HG02970 (cell line): ENCODE results near the gene ZNF407.

Experiments
- ATAC-seq: cut with Tn5 transposase; IDR thresholded peaks from one replicate; pipeline ENCODE4 v1.9.1; 2021; ENCODE audit warnings: mild to moderate bottlenecking, moderate library complexity, moderate number of reproducible peaks; ENCODE audit not compliant: unreplicated experiment, low FRiP score

The ZNF407 gene

DNA sequence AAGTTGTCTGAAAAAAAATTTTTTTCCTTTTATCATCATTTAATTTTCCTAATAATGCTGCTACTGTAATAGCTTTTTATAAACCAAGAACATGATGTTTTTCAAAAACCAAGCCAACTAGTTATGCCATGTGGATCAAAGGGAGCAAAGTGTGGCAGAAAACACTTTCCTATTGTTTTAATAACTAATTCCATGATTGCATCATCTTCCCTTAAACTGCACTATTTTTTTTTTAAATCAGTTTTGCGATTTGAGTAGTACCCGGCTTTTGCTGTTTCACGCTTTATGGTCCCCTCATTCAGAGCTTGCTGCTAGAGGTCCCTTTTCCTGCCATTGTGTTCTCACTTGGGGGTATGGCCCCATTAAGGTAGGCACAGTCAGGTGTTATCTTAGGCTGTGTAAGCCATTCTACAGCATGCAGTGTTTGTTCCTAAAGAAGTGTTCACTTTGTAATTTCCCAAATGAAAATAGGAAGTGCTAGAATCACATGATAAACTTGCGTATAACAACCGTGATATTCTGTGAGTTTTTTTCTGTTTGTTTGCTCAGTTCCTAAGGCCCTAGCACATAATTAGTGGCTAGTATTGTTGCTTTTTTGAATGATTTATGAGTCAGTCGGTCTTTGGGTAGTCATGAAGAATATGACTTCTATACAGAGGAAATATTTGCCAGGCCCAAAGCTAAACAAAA, 385.4 kb downstream of the ZNF407 start:
- no peak for ATAC-seq

DNA sequence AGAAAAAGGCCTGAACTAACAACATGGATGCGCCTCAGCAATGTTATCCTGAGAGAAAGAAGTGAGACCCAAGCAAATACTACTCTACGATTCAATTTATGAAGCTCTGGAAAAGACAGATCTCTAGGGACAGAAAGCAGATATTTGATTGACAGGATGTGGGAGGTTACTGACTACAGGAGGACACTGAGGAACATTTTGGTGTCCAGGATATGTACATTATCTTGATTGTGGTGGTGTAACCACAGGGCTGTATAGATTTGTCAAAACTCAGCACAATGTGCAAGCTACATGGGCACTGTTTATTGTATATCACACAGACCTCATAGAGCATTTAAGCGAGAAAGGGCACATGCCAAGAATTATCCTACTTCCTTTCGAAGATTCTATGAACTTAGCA, 391.5 kb downstream of the ZNF407 start:
- ATAC-seq: no peak

DNA sequence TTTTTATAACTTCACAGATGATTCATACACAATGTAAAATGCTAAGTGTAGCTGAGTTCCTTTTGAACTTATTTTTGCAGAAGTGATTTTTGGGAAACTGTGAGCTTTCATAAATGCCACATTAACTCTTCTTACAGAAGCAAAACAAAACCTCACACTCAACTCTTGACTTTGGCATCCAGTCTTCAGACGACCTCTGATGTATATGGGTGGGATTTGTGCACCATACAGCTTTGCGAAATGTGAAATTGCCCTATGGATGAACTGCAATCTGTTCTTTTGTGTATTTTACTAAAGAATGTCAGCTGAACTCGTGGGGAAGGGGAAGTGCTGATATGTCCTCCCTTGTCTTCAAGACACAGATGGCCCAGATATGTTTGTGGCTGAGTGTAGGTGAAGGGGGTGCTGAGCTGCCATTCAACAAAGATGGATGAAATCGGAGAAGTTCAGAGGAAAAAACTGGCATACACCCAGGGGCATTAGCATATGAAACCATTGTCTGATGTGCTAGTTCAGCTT, 393.0 kb downstream of the ZNF407 start:
- no peak for ATAC-seq

DNA sequence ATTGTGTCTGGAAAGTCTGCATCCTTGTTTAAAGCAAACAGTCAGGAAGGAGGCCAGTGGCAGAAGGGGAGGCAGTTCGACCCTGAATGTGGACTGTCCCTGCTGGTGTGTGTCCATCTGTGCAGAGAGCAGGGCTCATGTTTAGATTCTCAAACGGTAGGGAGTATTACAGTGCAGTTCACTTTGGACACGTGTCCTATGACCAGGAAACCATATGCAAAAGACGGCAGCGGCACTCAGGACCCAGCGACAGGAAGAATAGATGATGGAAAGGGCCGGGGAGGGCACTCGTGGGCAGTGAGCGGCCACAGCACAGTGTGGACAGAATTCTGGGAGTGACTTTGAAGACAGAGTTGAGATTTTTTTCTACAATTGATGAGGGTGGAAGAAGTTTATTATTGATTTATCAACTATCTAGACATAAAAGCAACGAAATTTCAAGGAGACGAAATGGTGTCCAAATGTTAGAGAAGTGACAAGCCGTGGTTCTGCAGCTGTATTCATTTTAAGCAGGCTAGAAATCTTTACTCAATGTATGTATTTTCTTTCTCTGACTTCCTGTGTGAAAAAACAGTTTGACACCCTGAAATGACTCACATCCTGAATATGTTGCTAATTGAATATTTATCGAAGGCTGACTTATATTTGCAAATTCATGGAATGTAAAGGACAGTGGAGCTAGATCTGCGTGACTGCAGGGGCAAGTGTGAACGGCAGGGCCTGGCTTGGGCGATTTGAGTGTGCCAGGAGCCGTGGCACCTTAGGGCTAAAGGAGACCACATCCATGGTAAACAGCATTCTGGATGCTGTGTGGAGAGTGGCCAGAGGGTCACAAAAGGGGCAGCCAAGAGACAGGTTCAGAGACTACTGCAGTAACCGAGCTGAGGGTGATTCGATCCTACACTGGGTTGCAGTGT, 397.1 kb downstream of the ZNF407 start:
- ATAC-seq: peak; percentile 70

DNA sequence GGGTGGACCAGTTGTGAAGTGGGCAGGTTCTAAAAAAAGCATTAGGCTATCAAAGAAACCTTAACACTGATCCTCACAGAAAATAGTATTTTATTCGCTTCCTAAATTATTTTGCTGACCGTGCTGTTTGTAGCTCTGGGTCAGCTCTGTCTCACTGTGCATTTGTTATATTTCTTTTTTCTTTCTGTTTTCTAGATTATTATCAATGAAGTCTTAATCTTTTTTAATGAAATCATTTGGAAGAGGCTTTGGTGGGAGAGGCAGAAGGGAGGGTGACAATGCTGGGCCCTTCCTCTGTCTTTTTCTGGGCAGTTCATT, 397.7 kb downstream of the ZNF407 start:
- ATAC-seq: no peak

DNA sequence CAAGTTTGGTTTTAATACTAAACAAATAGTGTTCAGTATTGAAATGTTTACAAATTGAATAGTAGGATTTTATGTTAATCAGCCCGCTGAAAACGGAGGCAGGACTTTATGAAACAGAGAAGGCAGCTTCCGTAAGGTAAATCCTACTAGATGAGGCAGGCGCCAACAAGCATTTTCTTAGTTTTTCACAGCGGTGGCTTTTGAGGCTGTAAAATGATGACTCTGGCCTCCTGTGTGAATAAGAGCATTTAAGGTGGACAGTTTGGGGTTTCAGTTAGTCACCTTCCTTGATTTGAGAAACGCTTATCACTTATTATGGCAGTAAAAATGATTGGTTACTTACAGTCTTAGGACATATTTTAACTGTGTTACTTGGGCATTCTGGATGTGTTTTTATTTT, 398.4 kb downstream of the ZNF407 start:
- no peak for ATAC-seq

DNA sequence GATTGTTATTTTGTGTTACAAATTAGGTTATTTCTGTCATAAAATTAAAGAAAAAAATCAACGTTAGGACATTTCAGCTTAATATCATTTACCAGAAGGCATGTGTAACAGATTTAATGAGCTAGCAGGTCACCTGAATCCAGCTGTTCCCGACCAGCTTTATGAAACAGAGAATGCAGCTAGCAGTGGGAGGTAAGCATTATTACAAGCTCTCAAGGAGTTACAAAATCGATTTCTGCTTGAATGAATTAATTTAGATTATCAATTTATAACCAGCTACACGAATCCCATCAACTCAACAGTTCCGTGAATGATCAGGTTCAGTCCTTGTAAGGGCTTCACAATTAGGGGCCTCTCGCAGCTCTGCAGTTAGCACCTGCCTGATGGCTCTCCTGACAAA, 399.3 kb downstream of the ZNF407 start:
- no peak for ATAC-seq

DNA sequence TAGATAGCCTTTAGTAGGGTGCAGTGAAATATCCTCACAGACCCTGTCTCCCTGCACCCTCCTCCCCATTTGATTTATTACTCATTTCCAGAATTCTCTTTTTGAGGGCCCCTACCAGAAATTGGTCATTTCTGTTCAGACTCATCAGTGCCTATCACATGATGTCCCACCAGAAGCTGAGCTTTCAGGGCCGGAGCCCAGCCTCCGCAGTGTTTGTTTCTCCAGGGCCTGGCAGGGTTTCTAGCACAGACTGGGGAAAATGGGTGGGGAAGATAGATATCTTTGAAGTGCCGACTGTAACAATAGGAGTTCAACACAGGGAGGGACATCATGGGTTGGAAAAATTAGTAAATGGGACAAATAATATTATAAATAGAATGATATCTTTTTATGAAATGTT, 403.2 kb downstream of the ZNF407 start:
- ATAC-seq: no peak

DNA sequence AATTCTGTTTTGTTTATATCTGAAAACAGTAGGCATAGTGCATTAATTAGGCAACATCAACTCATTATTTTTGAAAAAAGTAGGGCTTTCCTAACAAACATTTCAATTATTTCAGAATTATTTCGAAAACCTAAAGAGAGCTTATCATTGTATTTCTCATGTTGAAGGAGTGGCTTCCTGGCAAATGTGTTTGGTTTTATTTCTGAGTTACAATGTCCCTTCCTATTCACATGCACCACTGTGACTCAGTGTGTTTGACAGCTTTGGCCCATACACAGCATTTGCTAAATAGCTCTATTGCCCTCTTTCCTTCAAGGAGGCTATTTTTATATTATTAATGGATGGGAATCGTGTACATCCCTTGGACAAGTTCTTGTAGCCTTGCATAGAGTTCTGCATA, 405.4 kb downstream of the ZNF407 start:
- no peak for ATAC-seq

DNA sequence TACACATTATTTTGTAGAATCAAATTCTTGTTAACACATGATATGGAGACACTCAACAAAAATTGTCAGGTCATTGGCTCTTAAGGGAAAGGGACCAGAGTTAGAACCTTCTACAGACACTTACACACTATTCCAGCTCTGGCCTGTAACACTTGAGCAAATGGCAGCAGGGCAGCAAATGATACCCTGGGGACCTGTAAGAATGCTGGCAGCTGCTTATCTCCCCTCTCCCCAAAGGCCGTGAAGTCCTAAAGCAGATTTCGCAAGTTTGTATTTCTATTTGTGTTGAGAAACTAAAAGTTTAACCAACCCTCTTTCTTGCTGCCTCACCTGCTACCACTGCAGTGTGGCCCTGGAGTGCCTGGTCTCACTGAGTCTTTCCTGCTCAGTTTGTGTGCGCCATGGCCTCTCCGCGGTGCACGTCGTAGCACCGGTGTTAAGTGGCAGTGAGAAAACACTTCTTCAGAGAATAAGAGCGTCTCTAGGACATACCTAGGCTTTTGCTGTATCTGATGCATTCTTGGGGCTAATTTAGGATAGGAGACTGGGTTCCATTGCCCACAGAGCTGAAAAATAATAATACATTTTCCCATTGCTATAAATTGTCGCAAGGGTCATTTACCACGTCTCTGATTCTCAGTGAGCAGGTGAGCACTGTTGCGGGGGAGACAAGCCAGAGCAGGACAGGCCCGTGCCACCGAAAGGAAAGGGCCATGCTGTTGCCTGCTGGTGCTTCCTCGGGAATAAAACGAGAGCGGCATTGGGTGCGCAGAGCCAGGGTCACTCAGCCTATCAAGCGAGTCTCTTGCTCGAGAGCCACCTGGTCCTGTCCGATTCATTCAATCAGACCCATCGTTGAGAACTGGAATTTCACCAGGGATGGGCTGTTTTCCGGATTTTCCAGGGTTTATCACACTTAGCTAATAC, 406.4 kb downstream of the ZNF407 start:
- ATAC-seq: no peak

DNA sequence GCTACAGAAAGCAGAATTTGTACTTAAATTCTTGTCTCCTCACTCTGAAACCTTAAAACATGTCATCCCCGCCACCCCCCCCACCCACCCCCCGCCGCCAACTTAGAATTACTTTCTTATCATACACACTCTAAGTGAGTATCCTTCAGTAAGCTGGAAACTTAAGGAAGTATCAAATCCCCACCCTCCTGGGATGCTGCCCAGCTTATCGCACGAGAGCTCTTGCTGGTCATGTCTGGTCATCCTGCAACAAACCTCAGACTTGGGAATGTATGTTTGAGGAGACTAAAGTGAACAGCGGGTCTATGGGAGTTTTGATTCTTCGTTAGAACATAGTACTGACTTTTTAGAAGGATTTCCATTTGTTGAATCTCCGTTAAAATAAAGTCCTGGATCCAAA, 408.0 kb downstream of the ZNF407 start:
- ATAC-seq: no peak

DNA sequence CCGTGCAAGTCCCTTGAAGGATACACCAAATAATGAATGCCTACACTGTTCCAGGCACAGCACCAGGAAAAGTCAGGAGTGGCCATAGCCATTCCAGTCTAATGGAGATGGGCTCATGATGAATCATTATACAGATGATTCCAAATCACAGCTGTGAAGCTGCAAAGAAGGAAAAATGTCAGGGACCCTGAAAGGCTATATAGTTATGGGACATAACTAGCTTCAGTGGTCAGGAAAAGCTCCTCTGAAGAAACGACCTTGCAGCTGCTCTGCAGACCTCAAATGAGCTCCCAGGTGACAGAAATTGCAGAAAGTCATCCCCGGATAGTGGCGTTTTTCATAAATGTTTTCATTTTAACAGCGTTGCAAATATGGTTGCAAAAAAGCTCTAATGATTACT, 410.5 kb downstream of the ZNF407 start:
- no peak for ATAC-seq

DNA sequence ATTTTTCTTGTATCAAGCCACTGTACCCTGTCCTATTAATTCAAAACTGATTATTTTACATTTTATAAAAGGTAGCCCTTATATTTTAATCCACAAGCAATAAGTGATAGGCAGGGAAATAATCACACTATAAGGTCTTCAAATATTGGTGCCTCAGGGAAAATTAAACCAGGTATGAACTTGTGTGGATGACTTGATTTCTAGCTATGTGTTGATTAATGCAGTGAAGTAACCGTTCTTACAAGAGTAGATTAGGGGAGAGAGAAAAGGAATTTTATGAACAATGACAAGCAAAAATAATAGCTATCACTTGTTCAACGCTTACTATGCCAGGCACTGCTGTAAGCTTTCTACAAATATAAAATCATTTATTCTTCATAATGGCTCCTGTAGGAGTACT, 411.6 kb downstream of the ZNF407 start:
- ATAC-seq: no peak

DNA sequence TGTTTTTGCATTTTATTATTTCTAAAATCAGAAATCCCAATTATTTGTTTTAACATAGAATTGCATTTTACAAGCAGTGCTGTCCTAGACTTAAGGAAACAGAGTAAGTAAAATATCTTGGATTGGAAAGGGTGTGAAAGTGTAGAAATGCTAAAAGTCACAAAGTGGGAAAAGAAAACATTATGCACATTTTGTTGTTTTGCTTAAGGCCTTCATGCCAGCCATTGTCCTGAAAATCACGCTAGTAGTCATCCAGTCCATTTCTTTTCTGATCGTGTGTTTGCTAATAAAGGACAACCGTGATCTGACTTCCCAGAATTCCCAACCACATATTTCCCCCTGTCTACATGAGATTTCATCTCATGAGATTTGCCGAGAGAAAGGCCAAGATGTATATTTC, 412.2 kb downstream of the ZNF407 start:
- ATAC-seq: no peak

DNA sequence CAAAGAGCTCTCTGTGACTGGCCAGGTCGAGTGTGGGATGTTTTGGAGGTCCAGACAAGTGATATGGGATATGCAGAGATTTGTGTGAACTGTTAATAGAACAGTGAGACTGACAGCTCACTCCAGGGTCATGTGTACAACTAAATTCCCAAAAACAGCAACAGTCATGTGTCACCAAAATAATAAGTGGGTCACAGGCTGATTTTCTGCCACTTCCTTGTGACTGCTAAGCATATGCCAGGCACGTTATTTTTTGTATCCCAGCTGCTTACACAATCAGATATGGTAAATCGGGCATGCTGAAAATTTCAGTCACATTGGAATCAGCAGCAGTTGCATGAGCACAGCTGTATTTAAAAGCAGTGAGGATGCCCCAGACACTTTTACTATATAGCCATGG, 412.6 kb downstream of the ZNF407 start:
- no peak for ATAC-seq

DNA sequence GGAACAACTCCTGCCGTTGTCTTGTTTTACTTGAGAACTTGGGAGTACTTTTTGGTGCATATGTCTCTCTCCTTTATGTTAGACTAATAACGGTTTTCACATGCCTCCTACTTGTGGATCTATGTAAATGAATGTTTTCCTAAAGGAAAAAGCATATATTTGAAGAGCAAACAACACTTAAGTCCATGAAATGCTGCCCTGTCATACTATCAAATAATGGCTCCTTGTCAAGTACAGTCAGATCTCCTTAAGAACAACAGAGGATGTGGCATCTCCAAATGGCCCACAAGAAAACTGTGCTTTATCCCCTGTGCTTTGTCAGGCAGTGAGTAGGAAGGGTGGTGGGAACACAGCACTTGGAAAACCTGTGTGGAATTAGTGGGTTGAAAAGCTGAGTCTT, 413.0 kb downstream of the ZNF407 start:
- no peak for ATAC-seq

DNA sequence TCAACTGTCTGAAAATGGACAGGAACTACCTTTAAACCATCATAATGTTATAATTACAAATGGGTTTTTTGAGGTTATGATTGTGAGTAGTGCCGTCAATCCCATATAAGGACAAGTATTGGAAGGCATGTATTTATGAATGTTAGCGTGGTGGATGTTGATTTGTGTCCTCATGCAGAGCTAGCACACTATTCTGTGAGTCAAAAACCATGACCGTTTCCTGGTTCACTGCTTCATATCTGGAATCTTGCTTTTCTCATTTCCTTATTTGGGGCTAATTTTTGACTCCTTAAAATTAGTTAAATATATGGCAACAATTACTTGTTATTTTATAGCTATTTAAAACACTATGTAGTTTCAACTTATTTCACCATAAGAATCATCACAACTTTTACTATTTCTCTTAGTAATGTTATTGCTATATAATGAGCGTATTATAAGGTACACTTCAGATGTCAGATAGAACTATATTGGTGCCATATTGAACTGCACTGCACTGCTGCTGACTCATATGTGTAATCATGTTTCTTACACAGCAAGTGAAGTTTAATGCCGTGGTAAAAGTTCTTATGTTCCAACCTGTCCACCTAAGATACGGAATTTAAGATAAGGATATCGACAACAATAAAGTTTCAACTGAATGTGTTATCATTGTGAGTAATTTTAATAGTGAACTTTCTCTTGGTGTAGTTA, 418.5 kb downstream of the ZNF407 start:
- ATAC-seq: peak; percentile 73

DNA sequence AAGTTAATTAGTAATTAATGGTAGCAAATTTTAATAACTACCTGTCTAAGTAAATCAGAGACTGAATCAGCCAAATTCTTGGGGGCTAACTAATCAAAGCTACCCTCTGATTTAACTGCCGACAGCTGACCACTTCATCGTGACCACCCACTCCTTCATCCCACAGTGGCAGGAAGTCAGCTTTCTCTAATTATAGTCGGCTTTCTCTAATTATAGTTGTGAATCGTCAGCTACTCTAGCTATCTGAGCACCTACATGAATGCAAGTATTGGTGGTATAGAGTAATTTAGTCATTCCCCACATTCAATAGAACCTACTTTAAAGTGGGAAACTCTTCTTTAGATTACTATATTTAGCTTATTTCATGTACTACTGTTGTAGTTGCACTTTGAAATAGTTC, 425.8 kb downstream of the ZNF407 start:
- no peak for ATAC-seq

DNA sequence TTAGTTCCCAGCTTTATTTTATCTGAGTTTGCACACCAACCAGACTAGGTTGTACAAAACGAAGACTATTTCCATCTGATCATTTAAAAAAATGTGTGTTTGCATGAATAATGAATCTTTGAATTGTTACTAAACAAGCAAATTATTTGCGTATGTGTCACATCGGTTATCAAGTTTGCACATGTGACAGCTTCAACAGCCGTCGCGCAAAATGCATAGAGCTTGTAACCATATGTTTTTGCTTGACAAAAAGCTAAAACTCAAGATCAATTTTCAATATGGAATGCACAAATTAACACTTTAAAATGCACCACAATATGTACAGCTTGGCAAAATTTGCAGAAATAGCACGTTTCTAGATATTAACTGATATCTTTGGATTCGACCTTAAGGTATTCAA, 427.2 kb downstream of the ZNF407 start:
- no peak for ATAC-seq

DNA sequence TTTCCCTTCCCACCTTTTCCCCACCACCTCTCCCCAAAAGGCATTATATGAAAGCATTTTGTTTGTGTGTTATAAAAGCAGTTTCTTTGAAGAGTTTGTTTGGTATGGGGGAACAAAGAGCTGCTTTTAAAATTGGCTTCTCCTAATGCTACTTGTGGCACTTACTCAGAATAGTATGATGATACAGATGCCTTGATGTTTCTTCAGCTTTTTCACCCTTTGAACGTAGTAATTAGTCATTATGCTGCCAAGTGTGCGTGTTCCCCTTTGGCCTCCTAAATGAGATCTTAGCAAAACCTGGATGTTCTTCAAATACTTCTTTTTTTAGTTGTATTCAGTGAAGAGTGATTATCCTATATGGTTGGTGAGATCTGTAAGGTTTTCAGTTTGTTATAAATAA, 427.9 kb downstream of the ZNF407 start:
- ATAC-seq: no peak
